Amniotic stem cell (primary cell): ENCODE measurements around the gene GLDN.
"Not testable (repeated sequence)": the region's sequence is repeated elsewhere in the genome, so short reads cannot be mapped to it uniquely, and the experiment has no call there.

Experiments used
- DNase-seq: peaks from one replicate; lab custom pipeline; 2025; lab: John Stamatoyannopoulos, UW

The GLDN gene

GRCh38 chr15:51446029-51446744, 104.7 kb downstream of the GLDN start:
- not testable (repeated sequence) for DNase-seq

GRCh38 chr15:51447855-51448621, 106.6 kb downstream of the GLDN start:
- DNase-seq: no peak

GRCh38 chr15:51448622-51449399, 107.4 kb downstream of the GLDN start:
- DNase-seq: no peak

GRCh38 chr15:51450001-51450400, 108.5 kb downstream of the GLDN start:
- no peak for DNase-seq
